NT2/D1 (cell line): Measurements from ENCODE around the gene TIMM29.
A peak's percentile ranks its signal among the peaks of the same experiment; 100 is the strongest.

ENCODE experiments used
- DNase-seq: peaks from one replicate; pipeline ENCODE4 v3.0.0-alpha.2; 2011; ENCODE audit warnings: low read depth, low spot score
- H3K27me3 ChIP-seq: 2 replicates; pipeline ENCODE4 v1.6.0; 2011; ENCODE audit warnings: mild to moderate bottlenecking; ENCODE audit not compliant: insufficient read length, insufficient read depth
- H3K36me3 ChIP-seq: 2 replicates; pipeline ENCODE4 v1.6.1; 2011; ENCODE audit warnings: mild to moderate bottlenecking, low read length, mixed read lengths; ENCODE audit not compliant: insufficient read depth, insufficient read length
- H3K4me1 ChIP-seq: 2 replicates; pipeline ENCODE4 v1.5.1; 2011; ENCODE audit not compliant: insufficient read depth, insufficient read length
- H3K4me3 ChIP-seq: 2 replicates; pipeline ENCODE4 v1.5.1; 2011; ENCODE audit warnings: low read depth; ENCODE audit not compliant: insufficient read length
- H3K9ac ChIP-seq: 2 replicates; pipeline ENCODE4 v1.6.0; 2011; ENCODE audit warnings: low read depth; ENCODE audit not compliant: insufficient read length
- H3K9me3 ChIP-seq: 2 replicates; pipeline ENCODE4 v1.5.1; 2011; ENCODE audit warnings: mild to moderate bottlenecking, low read length; ENCODE audit not compliant: insufficient read depth
- SUZ12 ChIP-seq: IDR thresholded peaks from 2 replicates; pipeline ENCODE4 v1.6.1; 2011; ENCODE audit not compliant: insufficient read length, insufficient read depth; ENCODE audit errors: extremely low read depth
- YY1 ChIP-seq: IDR thresholded peaks from 2 replicates; pipeline ENCODE4 v1.6.1; 2011; ENCODE audit not compliant: insufficient read length, insufficient read depth
- ZNF274 ChIP-seq: IDR thresholded peaks from 2 replicates; pipeline ENCODE4 v1.6.1; 2011; ENCODE audit warnings: mild to moderate bottlenecking, low read depth, low read length

TIMM29 gene

GRCh38 chr19:10913716-10914340 is 14.8 kb upstream of the TIMM29 start:
- no peaks in the 10 kb centered on the region for H3K27me3 ChIP-seq
- no peak overlapping the region for H3K9ac ChIP-seq
- no peaks in the 10 kb centered on the region for H3K9me3 ChIP-seq
- peaks cover 10% of the 10 kb centered on the region for H3K4me1 ChIP-seq
- no peak overlapping the region for H3K4me3 ChIP-seq
- TF ChIP-seq ZNF274 (no peak), SUZ12 (no peak), YY1 (no peak)
- peaks cover 75% of the 10 kb centered on the region for H3K36me3 ChIP-seq
- DNase-seq: no peak

GRCh38 chr19:10915130-10916091 is 13.2 kb upstream of the TIMM29 start:
- no peak for DNase-seq
- H3K36me3 ChIP-seq: peaks cover 81% of the 10 kb centered on the region
- no peak overlapping the region for H3K4me3 ChIP-seq

GRCh38 chr19:10916602-10917001 is 12.0 kb upstream of the TIMM29 start:
- H3K36me3 ChIP-seq: peaks cover 86% of the 10 kb centered on the region

More at GRCh38 chr19:10915130-10916091, 13.2 kb upstream of the TIMM29 start:
- Histone ChIP-seq H3K4me1 (peaks cover 10% of the 10 kb centered on the region), H3K27me3 (no peaks in the 10 kb centered on the region), H3K9ac (no peak overlapping the region), H3K9me3 (no peaks in the 10 kb centered on the region)
- TF ChIP-seq YY1 (no peak), ZNF274 (no peak), SUZ12 (no peak)

DNA sequence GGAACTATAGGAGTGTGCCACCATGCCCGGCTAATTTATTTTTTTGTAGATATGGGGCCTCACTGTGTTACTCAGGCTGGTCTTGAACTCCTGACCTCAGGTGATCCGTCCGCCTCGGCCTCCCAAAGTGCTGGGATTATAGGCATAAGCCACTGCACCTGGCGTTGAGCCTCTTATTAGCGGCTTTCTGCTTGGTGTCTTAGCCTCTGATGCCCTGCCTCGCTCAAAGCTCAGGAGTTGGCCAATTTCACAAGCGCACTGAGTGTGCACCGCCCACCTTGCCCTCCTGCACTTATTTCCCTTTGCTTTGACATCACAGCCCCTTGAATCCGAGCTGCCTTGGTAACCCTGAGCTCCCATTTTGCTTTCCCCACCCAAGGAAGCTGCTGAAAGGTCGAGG is 10.3 kb upstream of the TIMM29 start:
- Histone ChIP-seq H3K36me3 (peaks cover 86% of the 10 kb centered on the region), H3K9ac (no peak overlapping the region), H3K4me3 (no peak overlapping the region), H3K9me3 (no peaks in the 10 kb centered on the region), H3K27me3 (no peaks in the 10 kb centered on the region), H3K4me1 (peaks cover 10% of the 10 kb centered on the region)
- TF ChIP-seq ZNF274: no peak
- no peak for DNase-seq

More at GRCh38 chr19:10916602-10917001, 12.0 kb upstream of the TIMM29 start:
- Histone ChIP-seq H3K4me3 (no peak overlapping the region), H3K27me3 (no peaks in the 10 kb centered on the region), H3K9me3 (no peaks in the 10 kb centered on the region), H3K4me1 (peaks cover 10% of the 10 kb centered on the region), H3K9ac (no peak overlapping the region)
- no peak for DNase-seq
- TF ChIP-seq ZNF274 (no peak), YY1 (no peak), SUZ12 (no peak)

- TF ChIP-seq ZNF274 (no peak), YY1 (no peak), SUZ12 (no peak)
- H3K36me3 ChIP-seq: peaks cover 88% of the 10 kb centered on the region
- H3K9ac ChIP-seq: peak overlapping the region; percentile 56
- H3K4me3 ChIP-seq: no peak overlapping the region
- H3K27me3 ChIP-seq: no peaks in the 10 kb centered on the region
- no peak for DNase-seq
- H3K4me1 ChIP-seq: peaks cover 10% of the 10 kb centered on the region
- H3K9me3 ChIP-seq: no peaks in the 10 kb centered on the region
Observed at GRCh38 chr19:10919352-10920287, 9.0 kb upstream of the TIMM29 start.

- peaks cover 5% of the 10 kb centered on the region for H3K4me1 ChIP-seq
- H3K9me3 ChIP-seq: no peaks in the 10 kb centered on the region
- H3K27me3 ChIP-seq: no peaks in the 10 kb centered on the region
- TF ChIP-seq YY1 (no peak), SUZ12 (no peak), ZNF274 (no peak)
- DNase-seq: no peak
- H3K9ac ChIP-seq: no peak overlapping the region
- peaks cover 87% of the 10 kb centered on the region for H3K36me3 ChIP-seq
- H3K4me3 ChIP-seq: no peak overlapping the region
Observed at GRCh38 chr19:10920288-10920655, 8.3 kb upstream of the TIMM29 start.

DNA sequence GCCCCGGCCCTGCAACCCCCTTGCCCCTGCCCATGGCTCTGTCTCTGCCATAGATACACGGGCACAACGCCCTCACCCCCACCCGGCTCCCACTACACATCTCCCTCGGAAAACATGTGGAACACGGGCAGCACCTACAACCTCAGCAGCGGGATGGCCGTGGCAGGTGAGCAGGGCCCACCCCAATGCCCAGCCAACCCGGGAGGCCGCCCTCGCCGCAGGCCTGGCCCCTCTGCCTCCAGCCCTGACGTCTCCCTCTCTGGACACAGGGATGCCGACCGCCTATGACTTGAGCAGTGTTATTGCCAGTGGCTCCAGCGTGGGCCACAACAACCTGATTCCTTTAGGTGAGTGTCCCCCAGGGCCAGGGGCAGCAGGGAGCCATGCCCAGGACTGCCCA is 7.8 kb upstream of the TIMM29 start:
- Histone ChIP-seq H3K27me3 (no peaks in the 10 kb centered on the region), H3K4me3 (no peak overlapping the region), H3K9ac (no peak overlapping the region), H3K9me3 (no peaks in the 10 kb centered on the region), H3K36me3 (peaks cover 86% of the 10 kb centered on the region), H3K4me1 (peaks cover 5% of the 10 kb centered on the region)
- DNase-seq: no peak
- TF ChIP-seq SUZ12: no peak
